ENCODE data around the gene PRKCH. TPM values are rescaled to one million over a fixed set of nuclear protein-coding genes. Genes with fewer than 3 reads are reported as not detected.

Gene PRKCH
- total RNA-seq, 1 experiment from 2014 or later, result 5.2 TPM

- H4K20me1 ChIP-seq (ENCODE audit: control insufficient read depth, insufficient read depth, insufficient read length), result no peaks in the 10 kb centered on the region
- H3K4me2 ChIP-seq (ENCODE audit: insufficient read depth, insufficient read length, low read length), result no peak overlapping the region
- H3K36me3 Mint-ChIP-seq (ENCODE audit: insufficient read depth in 1 of 3, low read depth in 3 of 3), result no peaks in the 10 kb centered on the region
- H3K4me3 Mint-ChIP-seq, result no peak overlapping the region
- no peak overlapping the region for H3K4ac ChIP-seq (ENCODE audit: low read depth, low read length)
- H2BK12ac ChIP-seq (ENCODE audit: insufficient read length, low read depth, low read length), result no peak overlapping the region
- no peak overlapping the region for H3K27ac ChIP-seq (ENCODE audit: insufficient read length, low read depth, low read length)
- H4K8ac ChIP-seq (replicated peaks; ENCODE audit: insufficient read length, low read depth, low read length), result no peak overlapping the region
- H2BK15ac ChIP-seq (ENCODE audit: low read depth, low read length), result no peak overlapping the region
- H3K23ac ChIP-seq (ENCODE audit: insufficient read length, low read depth, low read length), result no peak overlapping the region
- peaks cover 51 to 53% of the 10 kb centered on the region in 2 experiments for H3K4me1 Mint-ChIP-seq
- no peak for DNase-seq
- no peak overlapping the region for H3K9ac ChIP-seq (ENCODE audit: extremely low read depth, insufficient read length, low read length)
- H3K14ac ChIP-seq (ENCODE audit: insufficient read depth, low read length), result no peak overlapping the region
- no peak overlapping the region for H3T11ph ChIP-seq (ENCODE audit: low read length)
- no peaks in the 10 kb centered on the region for H3K9me3 ChIP-seq (ENCODE audit: control insufficient read depth, low read depth, low read length)
- H3K27me3 Mint-ChIP-seq (ENCODE audit: low read depth), result no peaks in the 10 kb centered on the region; the same call in 1 of the 2 replicates
- WGBS (ENCODE audit: extremely low coverage, insufficient read length, low lambda C conversion rate), result no CpG with 5 or more reads among the region's 7 CpGs
- no peak overlapping the region for H4K5ac ChIP-seq (ENCODE audit: insufficient read length, low read depth, low read length)
- H3K56ac ChIP-seq (ENCODE audit: insufficient read length, low read depth, low read length), result no peak overlapping the region
- peaks cover 2% of the 10 kb centered on the region for H3K23me2 ChIP-seq (ENCODE audit: insufficient read length, low read depth, low read length, poor library complexity, severe bottlenecking)
- no peak overlapping the region for H2BK20ac ChIP-seq (ENCODE audit: low read depth, low read length, poor library complexity, severe bottlenecking)
- H3K27ac Mint-ChIP-seq, result peak overlapping the region in 1 of 3 experiments; percentile 95; a peak in 2 of 7 replicates
- H3K4me1 ChIP-seq (ENCODE audit: insufficient read depth, low read length), result peaks cover 10% of the 10 kb centered on the region; the same call in 1 of the 2 replicates
- H2BK5ac ChIP-seq (ENCODE audit: insufficient read length, low read length), result no peak overlapping the region
- H2BK120ac ChIP-seq (ENCODE audit: low read depth, low read length, poor library complexity, severe bottlenecking), result no peak overlapping the region
- no peak for TF ChIP-seq CTCF (conservative IDR thresholded peaks at IDR 0.05)
- no peaks in the 10 kb centered on the region for H3K27me3 ChIP-seq (ENCODE audit: insufficient read depth, low read length)
- no peak overlapping the region for H3K18ac ChIP-seq (ENCODE audit: insufficient read length, low read depth, low read length)
- H4K91ac ChIP-seq (ENCODE audit: insufficient read length, low read depth, low read length), result no peak overlapping the region
- no peaks in the 10 kb centered on the region for H3K79me2 ChIP-seq (ENCODE audit: insufficient read depth, low read length)
- no peak overlapping the region for H2AFZ ChIP-seq (ENCODE audit: low read length)
- no peaks in the 10 kb centered on the region; a peak in 1 of 5 replicates for H3K9me3 Mint-ChIP-seq
- no peaks in the 10 kb centered on the region for H3K79me1 ChIP-seq (ENCODE audit: insufficient read depth, low read depth, low read length, poor library complexity, severe bottlenecking)
- H2AK5ac ChIP-seq (ENCODE audit: insufficient read length, low read length), result no peak overlapping the region
Observed at GRCh38 chr14:61471297-61472005, 150.1 kb downstream of the PRKCH start.
